Measurements from ENCODE around the gene PSD2.
A peak's percentile ranks its signal among the peaks of the same experiment; 100 is the strongest.
"Not testable (repeated sequence)": the region's sequence is repeated elsewhere in the genome, so short reads cannot be mapped to it uniquely, and the experiment has no call there.

PSD2 gene

DNA sequence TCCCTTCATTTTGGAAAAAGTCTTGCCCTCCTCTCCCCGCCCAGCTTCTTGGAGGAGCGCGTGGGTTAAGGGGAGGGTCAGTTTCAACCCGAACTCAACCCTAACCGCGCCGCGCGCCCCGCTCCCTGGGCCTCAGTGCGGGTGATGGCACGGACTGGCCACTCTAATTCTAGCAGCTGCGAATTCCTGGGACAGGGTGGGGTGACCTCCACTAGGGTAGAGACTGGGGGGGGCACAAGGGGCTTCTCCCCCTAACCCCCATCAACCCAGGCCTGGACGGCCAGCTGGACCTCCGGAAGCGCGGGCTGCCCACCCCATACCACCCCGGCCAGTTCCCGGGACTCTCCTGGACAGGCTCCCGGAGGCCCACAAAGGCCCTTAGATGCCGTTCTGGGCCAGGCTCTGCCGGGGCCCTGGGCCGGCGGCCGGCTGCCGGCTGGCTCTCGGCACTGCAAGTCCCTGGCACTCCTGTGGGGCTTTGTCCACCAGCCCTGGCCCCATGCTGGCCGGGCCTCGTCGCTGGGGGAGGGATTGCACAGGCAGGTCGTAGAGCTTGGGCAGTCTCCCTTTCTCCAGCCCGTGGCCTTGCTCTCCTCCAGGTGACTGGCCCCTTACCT is 7.2 kb upstream of the PSD2 start:
- H3K9me3 Mint-ChIP-seq, result no peaks in the 10 kb centered on the region
- H3K4me3 Mint-ChIP-seq, result peak overlapping the region; percentile 77
- no peaks in the 10 kb centered on the region for H3K4me1 Mint-ChIP-seq
- no peak overlapping the region for H3K27ac Mint-ChIP-seq (ENCODE audit: low read depth)
- peaks cover 47% of the 10 kb centered on the region for H3K27me3 Mint-ChIP-seq
- no peak for ATAC-seq (replicated peaks; ENCODE audit: extremely low read depth, poor library complexity, severe bottlenecking)
- no peak for DNase-seq (ENCODE audit: low spot score in 2 of 2)
- no peaks in the 10 kb centered on the region for H3K36me3 Mint-ChIP-seq (ENCODE audit: insufficient read depth)

DNA sequence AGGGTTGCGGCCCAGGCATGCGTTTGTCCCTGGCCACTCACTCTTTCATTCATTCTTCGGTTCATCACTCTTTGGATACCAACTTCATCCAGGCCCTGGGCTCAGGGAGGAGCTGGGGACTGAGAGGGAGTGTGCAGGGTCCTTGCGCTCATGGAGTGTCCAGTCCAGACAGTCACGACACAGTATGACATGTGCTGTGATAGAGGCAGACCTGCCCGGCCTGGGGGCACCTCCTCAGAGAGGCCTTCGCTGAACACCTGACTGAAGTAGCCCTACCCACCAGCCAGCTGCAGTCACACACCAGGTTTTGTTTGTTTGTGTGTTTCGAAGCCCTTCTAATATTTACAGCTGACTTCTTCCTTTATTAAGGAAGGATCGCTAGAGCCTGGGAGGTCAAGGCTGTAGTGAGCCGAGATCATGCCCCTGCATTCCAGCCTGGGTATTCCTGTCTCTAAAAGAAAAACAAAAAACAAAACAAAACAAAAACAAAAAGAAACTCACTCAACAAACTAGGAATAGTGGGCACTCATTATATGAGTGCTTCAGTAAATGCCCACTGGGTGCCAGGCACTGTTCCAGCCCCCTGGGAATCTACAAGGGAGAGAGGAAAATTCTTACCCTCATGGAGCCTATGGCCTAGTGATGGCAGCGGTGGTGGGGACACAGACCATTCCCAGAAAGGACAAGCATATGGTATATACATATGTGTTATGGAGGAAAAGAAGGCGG is 6.3 kb upstream of the PSD2 start:
- H3K27me3 Mint-ChIP-seq, result peaks cover 47% of the 10 kb centered on the region
- ATAC-seq (replicated peaks; ENCODE audit: extremely low read depth, poor library complexity, severe bottlenecking), result no peak
- H3K4me3 Mint-ChIP-seq, result peak overlapping the region; percentile 62
- no peaks in the 10 kb centered on the region for H3K9me3 Mint-ChIP-seq
- DNase-seq (ENCODE audit: low spot score in 2 of 2), result no peak
- H3K27ac Mint-ChIP-seq (ENCODE audit: low read depth), result no peak overlapping the region
- H3K4me1 Mint-ChIP-seq, result no peaks in the 10 kb centered on the region
- H3K36me3 Mint-ChIP-seq (ENCODE audit: insufficient read depth), result no peaks in the 10 kb centered on the region

DNA sequence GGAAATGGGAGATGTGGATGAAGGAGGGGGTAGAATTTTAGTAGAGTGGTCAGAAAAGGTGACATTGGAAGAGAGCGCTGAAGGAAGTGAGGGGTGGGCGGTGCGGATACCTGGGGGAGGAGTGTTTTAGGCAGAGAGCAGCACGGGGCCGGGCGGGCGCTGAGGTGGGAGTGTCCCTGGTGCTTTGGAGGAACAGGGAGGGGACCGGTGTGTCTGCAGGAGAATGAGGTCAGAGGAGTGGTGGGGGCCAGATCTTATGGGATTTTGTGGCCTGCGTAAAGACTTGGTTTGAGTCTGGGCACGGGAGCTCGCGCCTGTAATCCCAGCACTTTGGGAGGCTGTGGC is 5.8 kb upstream of the PSD2 start:
- Mint-ChIP-seq H3K36me3 (ENCODE audit: insufficient read depth) (no peaks in the 10 kb centered on the region), H3K27me3 (peaks cover 47% of the 10 kb centered on the region), H3K4me1 (no peaks in the 10 kb centered on the region), H3K9me3 (no peaks in the 10 kb centered on the region), H3K4me3 (no peak overlapping the region), H3K27ac (ENCODE audit: low read depth) (no peak overlapping the region)
- DNase-seq (ENCODE audit: low spot score in 2 of 2) (no peak), ATAC-seq (replicated peaks; ENCODE audit: extremely low read depth, poor library complexity, severe bottlenecking) (no peak)

DNA sequence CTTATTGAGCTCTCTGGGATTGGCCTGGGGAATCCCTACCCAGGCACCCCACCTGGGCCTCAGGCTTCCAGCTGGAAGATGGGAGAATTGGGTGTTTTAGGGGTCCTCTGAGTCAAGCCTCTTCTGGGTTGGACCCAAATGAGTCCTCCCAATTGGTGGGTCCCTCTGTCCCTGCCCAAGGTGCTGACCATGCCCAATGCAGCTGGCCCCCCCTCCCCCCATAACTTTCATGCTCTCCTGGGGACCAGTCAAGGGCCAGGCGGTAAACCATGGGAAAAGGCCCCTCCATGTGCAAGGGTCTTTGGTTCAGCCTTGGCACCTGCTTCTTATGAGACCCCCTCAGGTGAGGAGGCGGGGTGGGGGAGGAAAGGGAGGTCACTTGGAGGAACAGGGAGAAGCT is 3.4 kb upstream of the PSD2 start:
- no peak for DNase-seq (ENCODE audit: low spot score in 2 of 2)
- Mint-ChIP-seq H3K36me3 (ENCODE audit: insufficient read depth) (no peaks in the 10 kb centered on the region), H3K4me1 (no peaks in the 10 kb centered on the region), H3K4me3 (no peak overlapping the region), H3K27me3 (peaks cover 52% of the 10 kb centered on the region), H3K27ac (ENCODE audit: low read depth) (no peak overlapping the region), H3K9me3 (no peaks in the 10 kb centered on the region)
- ATAC-seq (replicated peaks; ENCODE audit: extremely low read depth, poor library complexity, severe bottlenecking), result no peak

DNA sequence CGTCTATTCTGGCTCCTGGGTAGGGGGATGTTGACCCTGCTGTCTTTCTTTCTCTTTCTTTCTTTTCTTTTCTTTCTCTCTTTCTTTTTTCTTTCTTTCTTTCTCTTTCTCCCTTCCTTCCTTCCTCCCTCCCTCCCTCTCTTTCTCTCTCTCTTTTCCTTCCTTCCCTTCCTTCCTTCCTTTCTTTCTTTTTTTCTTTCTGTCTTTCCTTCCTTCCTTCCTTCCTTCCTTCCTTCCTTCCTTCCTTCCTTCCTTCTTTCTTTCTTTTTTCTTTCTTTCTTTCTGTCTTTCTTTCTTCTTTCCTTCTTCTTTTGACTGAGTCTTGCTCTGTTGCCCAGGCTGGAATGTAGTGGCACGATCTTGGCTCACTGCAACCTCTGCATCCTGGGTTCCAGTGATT is 3.0 kb upstream of the PSD2 start:
- H3K27ac Mint-ChIP-seq (ENCODE audit: low read depth); H3K4me1 Mint-ChIP-seq; ATAC-seq (replicated peaks; ENCODE audit: extremely low read depth, poor library complexity, severe bottlenecking); H3K4me3 Mint-ChIP-seq; H3K9me3 Mint-ChIP-seq; H3K36me3 Mint-ChIP-seq (ENCODE audit: insufficient read depth); DNase-seq (ENCODE audit: low spot score in 2 of 2): not testable (repeated sequence)
- peaks cover 57% of the 10 kb centered on the region for H3K27me3 Mint-ChIP-seq

DNA sequence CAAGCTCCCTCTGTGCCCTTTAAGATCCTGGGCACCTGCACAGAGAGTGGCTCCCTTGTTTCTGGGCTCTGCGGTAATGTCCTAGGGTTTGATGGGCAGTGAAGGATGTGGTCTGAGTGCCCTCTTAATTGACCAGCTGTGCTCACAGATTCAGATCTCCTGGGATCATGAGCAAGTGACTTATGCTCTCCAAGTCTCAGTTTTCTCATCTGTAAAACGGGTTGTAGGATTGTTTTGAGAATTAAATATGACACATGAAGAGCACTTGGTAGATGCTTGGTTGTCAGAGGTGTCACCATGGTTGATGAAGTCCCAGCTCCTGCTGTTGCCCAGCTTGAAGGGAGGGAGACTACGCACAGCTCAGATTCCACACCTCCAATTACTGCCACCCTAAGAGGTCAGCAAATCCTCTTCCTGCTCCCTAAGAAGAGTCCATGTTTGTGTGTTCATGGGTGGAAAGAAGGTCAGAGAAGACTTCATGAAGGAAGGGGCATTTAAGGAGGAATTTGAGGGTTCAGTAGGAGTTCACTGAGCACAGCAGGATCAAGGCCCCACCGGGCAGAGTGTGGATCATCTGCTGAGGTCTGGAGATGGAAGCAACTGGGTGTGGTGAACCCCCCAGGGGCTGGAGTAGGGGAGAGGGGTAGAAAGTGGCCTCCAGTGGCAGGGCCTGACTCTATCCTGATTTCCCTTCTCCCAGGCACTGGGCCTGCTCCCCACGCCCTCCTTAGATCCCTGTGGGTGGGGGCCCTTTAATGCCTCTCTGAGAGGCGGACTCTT is 1.4 kb upstream of the PSD2 start:
- Mint-ChIP-seq H3K4me1 (no peaks in the 10 kb centered on the region), H3K27ac (ENCODE audit: low read depth) (no peak overlapping the region), H3K9me3 (no peaks in the 10 kb centered on the region), H3K4me3 (peak overlapping the region; percentile 39), H3K27me3 (peaks cover 71% of the 10 kb centered on the region), H3K36me3 (ENCODE audit: insufficient read depth) (no peaks in the 10 kb centered on the region)
- no peak for DNase-seq (ENCODE audit: low spot score in 2 of 2)
- no peak for ATAC-seq (replicated peaks; ENCODE audit: extremely low read depth, poor library complexity, severe bottlenecking)

DNA sequence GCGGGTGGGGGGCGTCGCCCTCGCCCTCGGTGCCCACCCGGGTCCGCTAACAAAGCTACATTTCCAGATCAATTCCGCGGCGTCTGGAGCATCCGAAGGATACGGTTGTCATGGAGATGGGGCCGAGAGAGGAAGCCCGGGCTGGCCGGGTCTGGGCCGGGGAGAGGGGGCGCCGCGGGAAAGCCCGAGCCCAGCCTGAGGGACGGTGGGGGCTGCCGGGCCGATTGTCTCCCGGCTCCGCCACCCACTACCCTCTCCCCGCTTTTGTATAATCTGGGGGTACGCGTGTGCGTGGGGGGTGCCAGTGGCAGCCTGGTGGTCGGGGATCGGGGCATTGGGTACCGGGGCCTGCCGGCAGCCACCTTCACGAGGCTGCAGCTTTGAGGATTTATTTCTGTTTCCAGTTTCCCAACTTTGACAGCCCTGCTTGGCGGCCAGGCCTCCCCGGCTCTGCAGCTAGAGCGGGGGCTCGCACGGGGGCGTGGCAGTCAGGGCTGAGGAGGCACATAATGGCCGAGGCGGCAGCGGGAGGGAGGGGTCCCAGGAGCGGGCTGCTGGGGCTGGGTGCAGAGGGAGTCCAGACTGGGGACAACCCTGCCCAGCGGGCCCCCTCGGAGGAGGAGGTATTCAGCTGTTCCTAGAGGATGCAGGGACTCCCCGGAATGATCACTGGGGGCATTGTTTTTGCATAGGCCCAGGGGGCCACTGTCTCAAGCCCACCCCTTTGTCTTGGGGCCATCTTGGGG is 626 bp downstream of the PSD2 start:
- Mint-ChIP-seq H3K9me3 (no peaks in the 10 kb centered on the region), H3K4me1 (no peaks in the 10 kb centered on the region), H3K4me3 (peak overlapping the region; percentile 36), H3K27me3 (peaks cover 87% of the 10 kb centered on the region), H3K27ac (ENCODE audit: low read depth) (no peak overlapping the region), H3K36me3 (ENCODE audit: insufficient read depth) (no peaks in the 10 kb centered on the region)
- no peak for DNase-seq (ENCODE audit: low spot score in 2 of 2)
- no peak for ATAC-seq (replicated peaks; ENCODE audit: extremely low read depth, poor library complexity, severe bottlenecking)

DNA sequence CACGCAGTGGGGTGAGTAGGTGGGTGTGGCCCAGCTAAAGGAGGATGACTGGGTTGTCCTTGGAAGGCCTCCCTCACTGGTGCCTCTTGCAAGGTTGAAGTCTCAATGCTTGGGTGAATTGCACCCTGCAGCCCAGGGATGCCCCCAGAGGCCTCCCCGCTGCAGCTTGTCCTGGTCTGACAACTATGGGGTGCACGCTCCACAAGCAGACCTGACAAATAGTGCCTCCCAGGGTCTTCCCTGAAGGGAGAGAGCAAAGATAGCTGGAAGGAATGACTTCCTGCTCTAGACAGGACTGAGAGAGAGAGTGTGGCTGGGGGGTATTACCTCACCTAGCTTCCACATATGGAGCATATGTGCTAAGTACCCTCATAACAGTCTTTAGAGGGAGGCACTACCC is 1.7 kb downstream of the PSD2 start:
- Mint-ChIP-seq H3K27ac (ENCODE audit: low read depth) (no peak overlapping the region), H3K27me3 (peaks cover 94% of the 10 kb centered on the region)
- no peak for ATAC-seq (replicated peaks; ENCODE audit: extremely low read depth, poor library complexity, severe bottlenecking)

DNA sequence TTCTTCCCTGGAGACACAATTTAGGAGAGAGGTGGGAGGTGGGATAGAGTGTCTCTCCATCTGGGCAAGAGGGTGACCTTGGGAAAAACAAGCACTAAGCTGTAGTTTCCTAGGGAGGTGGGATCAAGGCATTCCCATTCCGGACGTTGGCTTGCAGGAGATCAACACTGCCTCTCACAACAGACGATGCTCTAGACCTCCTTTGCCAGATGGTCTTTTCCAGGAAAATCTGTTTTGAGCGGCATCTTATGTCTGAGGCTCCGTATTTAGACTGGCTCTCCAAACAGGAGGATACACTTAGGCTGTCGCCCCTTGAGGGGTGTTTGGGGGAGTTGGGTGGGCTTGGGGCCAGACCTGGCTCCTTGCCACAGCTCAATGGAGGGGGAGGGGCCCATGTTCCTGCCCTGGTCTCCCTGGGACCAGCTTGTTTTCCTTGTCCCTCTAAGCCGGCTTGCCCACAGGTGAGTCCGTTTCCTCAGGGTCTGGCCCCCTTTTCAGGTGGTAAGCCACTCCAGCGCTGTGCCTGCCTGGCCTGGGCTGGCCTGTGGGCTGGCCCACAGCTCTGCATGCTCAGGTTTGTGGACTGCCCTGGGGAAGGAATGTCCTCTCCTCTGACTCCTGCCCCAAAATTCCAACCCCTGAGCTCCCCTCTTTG is 2.4 kb downstream of the PSD2 start:
- no peak for DNase-seq (ENCODE audit: low spot score in 2 of 2)
- Mint-ChIP-seq H3K4me3 (no peak overlapping the region), H3K4me1 (no peaks in the 10 kb centered on the region), H3K9me3 (no peaks in the 10 kb centered on the region), H3K27me3 (peaks cover 90% of the 10 kb centered on the region), H3K36me3 (ENCODE audit: insufficient read depth) (no peaks in the 10 kb centered on the region), H3K27ac (ENCODE audit: low read depth) (no peak overlapping the region)
- ATAC-seq (replicated peaks; ENCODE audit: extremely low read depth, poor library complexity, severe bottlenecking), result no peak

More for the DNA sequence above, 1.7 kb downstream of the PSD2 start:
- H3K9me3 Mint-ChIP-seq, result no peaks in the 10 kb centered on the region
- no peaks in the 10 kb centered on the region for H3K4me1 Mint-ChIP-seq
- no peak for DNase-seq (ENCODE audit: low spot score in 2 of 2)
- H3K36me3 Mint-ChIP-seq (ENCODE audit: insufficient read depth), result no peaks in the 10 kb centered on the region
- H3K4me3 Mint-ChIP-seq, result no peak overlapping the region

DNA sequence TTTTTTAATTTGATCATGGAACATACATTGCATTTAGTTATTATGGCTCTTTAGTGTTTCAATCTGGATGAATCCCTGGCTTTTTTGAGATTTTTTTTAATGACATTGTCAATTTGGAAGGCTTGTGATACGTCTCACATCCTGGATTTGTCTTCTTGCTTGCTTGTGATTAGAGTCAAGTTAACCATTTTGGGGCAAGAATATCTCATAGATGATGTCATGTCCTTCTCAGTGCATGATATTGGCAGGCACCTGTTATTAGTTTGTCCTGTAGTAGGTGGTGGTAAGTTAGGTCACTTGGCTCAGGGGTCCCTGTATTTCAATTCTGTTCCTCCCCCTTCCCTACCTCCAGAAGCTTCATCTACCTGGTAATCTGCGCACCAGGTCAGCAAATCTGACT is 3.3 kb downstream of the PSD2 start:
- DNase-seq (ENCODE audit: low spot score in 2 of 2) (no peak), ATAC-seq (replicated peaks; ENCODE audit: extremely low read depth, poor library complexity, severe bottlenecking) (no peak)
- H3K27me3 Mint-ChIP-seq, result peaks cover 86% of the 10 kb centered on the region
- no peak overlapping the region for H3K27ac Mint-ChIP-seq (ENCODE audit: low read depth)
- H3K36me3 Mint-ChIP-seq (ENCODE audit: insufficient read depth), result no peaks in the 10 kb centered on the region
- no peaks in the 10 kb centered on the region for H3K9me3 Mint-ChIP-seq
- H3K4me1 Mint-ChIP-seq, result no peaks in the 10 kb centered on the region
- H3K4me3 Mint-ChIP-seq, result no peak overlapping the region

DNA sequence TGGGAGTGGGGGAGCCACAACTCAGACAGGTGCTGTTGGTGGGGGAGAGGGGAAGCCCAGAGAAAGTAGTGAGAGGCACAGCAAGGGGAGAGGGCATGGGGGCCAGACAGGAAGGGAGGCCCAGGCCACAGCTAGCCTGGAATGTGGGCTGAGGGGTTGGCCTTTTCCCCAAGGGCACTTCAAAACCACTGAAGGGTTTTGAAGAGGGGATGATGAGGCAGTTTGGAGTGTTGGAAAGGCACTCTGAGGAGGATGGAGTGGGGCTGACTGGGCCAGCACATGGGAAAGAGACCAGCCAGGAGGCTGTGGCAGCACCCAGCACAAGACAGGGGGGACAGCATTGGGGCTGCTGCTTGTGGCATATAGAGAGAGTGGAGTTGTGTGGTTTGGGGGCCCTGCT is 3.8 kb downstream of the PSD2 start:
- ATAC-seq (replicated peaks; ENCODE audit: extremely low read depth, poor library complexity, severe bottlenecking), result no peak
- H3K36me3 Mint-ChIP-seq (ENCODE audit: insufficient read depth), result no peaks in the 10 kb centered on the region

DNA sequence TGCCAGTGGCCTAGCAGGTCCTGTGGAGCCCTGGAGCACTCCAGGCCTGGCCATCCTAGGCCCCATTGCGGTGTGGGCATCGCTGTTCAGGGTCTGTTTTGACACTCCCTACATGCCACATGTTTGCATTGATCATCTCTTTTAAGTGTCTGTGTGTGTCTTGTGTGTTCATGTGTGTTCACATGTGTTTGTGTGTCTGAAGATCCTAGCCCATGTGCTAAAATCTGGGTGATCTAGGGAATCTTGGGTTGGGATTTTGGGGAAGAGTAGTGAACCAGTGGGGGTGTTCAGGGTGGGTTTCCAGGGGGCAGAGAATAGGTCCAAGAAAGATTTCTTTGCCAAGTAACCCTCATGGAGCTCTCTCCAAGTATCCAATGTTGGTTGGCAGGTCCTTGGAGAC is 8.4 kb downstream of the PSD2 start:
- Mint-ChIP-seq H3K4me3 (no peak overlapping the region), H3K27me3 (peaks cover 62% of the 10 kb centered on the region), H3K36me3 (ENCODE audit: insufficient read depth) (no peaks in the 10 kb centered on the region), H3K9me3 (no peaks in the 10 kb centered on the region), H3K27ac (ENCODE audit: low read depth) (no peak overlapping the region), H3K4me1 (no peaks in the 10 kb centered on the region)
- ATAC-seq (replicated peaks; ENCODE audit: extremely low read depth, poor library complexity, severe bottlenecking) (no peak), DNase-seq (ENCODE audit: low spot score in 2 of 2) (no peak)

More for the DNA sequence above, 3.8 kb downstream of the PSD2 start:
- Mint-ChIP-seq H3K4me1 (no peaks in the 10 kb centered on the region), H3K27me3 (peaks cover 83% of the 10 kb centered on the region), H3K9me3 (no peaks in the 10 kb centered on the region), H3K27ac (ENCODE audit: low read depth) (no peak overlapping the region), H3K4me3 (no peak overlapping the region)
- no peak for DNase-seq (ENCODE audit: low spot score in 2 of 2)

Measured in central memory CD8-positive, alpha-beta T cell (primary cell).